ENCODE measurements around the gene PCGF3.
A peak's percentile ranks its signal among the peaks of the same experiment; 100 is the strongest.

The PCGF3 gene

DNA sequence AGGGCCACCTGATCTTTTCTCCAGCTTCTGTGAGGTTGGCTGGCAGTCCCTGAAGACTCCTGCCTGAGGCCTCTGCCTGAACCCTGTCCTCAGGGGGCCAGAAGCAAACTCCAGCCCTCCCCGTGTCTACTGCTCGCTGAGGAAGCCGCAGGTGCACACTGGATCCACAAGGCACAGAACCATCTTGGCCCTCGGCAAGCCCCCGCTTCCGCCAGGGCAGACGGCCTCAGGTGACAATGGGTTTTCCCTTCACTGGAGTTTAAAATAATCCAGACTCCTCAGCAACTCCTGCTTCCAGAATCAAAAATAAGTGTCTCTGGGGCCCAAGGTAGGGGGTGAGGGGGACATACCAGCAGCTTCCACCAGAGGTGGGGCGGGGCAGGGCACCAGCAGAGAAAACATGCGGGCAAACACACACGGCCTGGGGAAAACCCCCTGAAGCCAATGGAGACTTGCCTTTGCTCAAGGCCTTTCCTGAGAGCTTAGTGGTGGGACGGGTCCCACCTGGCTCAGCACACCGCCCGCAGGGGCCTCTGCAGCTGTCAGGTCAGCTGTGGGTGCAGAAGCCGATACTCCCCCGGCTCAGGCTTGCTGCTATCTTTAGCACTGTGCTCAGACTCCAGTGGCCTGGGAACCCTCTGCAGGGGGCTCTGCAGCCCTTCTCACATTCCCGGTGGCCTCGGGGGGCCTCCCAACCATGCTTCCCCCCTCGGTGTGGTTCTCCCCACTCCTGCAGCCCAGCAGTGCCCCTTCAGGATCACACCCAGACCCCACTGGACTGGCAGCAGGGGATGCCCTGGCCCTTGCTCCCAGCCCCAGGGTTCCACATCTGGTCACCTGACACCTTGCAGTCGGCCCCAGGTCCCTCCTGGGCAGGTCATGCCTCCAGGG is 29.4 kb upstream of the PCGF3 start:
- TF ChIP-seq, protein P1, sequence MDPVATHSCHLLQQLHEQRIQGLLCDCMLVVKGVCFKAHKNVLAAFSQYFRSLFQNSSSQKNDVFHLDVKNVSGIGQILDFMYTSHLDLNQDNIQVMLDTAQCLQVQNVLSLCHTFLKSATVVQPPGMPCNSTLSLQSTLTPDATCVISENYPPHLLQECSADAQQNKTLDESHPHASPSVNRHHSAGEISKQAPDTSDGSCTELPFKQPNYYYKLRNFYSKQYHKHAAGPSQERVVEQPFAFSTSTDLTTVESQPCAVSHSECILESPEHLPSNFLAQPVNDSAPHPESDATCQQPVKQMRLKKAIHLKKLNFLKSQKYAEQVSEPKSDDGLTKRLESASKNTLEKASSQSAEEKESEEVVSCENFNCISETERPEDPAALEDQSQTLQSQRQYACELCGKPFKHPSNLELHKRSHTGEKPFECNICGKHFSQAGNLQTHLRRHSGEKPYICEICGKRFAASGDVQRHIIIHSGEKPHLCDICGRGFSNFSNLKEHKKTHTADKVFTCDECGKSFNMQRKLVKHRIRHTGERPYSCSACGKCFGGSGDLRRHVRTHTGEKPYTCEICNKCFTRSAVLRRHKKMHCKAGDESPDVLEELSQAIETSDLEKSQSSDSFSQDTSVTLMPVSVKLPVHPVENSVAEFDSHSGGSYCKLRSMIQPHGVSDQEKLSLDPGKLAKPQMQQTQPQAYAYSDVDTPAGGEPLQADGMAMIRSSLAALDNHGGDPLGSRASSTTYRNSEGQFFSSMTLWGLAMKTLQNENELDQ (tag by site-specific recombination; IDR thresholded peaks at IDR 0.05; ENCODE audit: low read depth): no peak
- TF ChIP-seq, protein P2, sequence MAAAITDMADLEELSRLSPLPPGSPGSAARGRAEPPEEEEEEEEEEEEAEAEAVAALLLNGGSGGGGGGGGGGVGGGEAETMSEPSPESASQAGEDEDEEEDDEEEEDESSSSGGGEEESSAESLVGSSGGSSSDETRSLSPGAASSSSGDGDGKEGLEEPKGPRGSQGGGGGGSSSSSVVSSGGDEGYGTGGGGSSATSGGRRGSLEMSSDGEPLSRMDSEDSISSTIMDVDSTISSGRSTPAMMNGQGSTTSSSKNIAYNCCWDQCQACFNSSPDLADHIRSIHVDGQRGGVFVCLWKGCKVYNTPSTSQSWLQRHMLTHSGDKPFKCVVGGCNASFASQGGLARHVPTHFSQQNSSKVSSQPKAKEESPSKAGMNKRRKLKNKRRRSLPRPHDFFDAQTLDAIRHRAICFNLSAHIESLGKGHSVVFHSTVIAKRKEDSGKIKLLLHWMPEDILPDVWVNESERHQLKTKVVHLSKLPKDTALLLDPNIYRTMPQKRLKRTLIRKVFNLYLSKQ (tag by site-specific recombination; IDR thresholded peaks at IDR 0.05; ENCODE audit: borderline replicate concordance): no peak
- TF ChIP-seq ZNF571 (tag by site-specific recombination; IDR thresholded peaks at IDR 0.05) (no peak), EGR2 (tag by site-specific recombination; IDR thresholded peaks at IDR 0.05; ENCODE audit: low read depth) (peak; percentile 21; the same call in 1 of the 2 replicates), ZIC2 (tag by site-specific recombination; IDR thresholded peaks at IDR 0.05) (peak; percentile 81), ZNF221 (tag by site-specific recombination; IDR thresholded peaks at IDR 0.05; ENCODE audit: borderline replicate concordance) (no peak), GLIS1 (tag by site-specific recombination; IDR thresholded peaks at IDR 0.05) (peak; percentile 95), ZNF391 (tag by site-specific recombination; IDR thresholded peaks at IDR 0.05; ENCODE audit: borderline replicate concordance, low read depth) (no peak), GLIS2 (tag by site-specific recombination; IDR thresholded peaks at IDR 0.05) (peak; percentile 40; the same call in 1 of the 2 replicates), ZNF830 (tag by site-specific recombination; IDR thresholded peaks at IDR 0.05; ENCODE audit: low read depth) (no peak), GLI4 (tag by site-specific recombination; IDR thresholded peaks at IDR 0.05) (no peak), WT1 (tag by site-specific recombination; IDR thresholded peaks at IDR 0.05) (no peak), MEIS1 (CRISPR knock-in tag; IDR thresholded peaks at IDR 0.05; ENCODE audit: borderline replicate concordance) (no peak), SCRT2 (tag by site-specific recombination; IDR thresholded peaks at IDR 0.05) (peak; percentile 26; the same call in 1 of the 2 replicates), ZNF555 (tag by site-specific recombination; conservative IDR thresholded peaks at IDR 0.05) (no peak), ZNF37A (tag by site-specific recombination; IDR thresholded peaks at IDR 0.05) (no peak)
- TF ChIP-seq, protein P3, sequence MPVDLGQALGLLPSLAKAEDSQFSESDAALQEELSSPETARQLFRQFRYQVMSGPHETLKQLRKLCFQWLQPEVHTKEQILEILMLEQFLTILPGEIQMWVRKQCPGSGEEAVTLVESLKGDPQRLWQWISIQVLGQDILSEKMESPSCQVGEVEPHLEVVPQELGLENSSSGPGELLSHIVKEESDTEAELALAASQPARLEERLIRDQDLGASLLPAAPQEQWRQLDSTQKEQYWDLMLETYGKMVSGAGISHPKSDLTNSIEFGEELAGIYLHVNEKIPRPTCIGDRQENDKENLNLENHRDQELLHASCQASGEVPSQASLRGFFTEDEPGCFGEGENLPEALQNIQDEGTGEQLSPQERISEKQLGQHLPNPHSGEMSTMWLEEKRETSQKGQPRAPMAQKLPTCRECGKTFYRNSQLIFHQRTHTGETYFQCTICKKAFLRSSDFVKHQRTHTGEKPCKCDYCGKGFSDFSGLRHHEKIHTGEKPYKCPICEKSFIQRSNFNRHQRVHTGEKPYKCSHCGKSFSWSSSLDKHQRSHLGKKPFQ (tag by site-specific recombination; IDR thresholded peaks at IDR 0.05): no peak
- TF ChIP-seq, protein P4, sequence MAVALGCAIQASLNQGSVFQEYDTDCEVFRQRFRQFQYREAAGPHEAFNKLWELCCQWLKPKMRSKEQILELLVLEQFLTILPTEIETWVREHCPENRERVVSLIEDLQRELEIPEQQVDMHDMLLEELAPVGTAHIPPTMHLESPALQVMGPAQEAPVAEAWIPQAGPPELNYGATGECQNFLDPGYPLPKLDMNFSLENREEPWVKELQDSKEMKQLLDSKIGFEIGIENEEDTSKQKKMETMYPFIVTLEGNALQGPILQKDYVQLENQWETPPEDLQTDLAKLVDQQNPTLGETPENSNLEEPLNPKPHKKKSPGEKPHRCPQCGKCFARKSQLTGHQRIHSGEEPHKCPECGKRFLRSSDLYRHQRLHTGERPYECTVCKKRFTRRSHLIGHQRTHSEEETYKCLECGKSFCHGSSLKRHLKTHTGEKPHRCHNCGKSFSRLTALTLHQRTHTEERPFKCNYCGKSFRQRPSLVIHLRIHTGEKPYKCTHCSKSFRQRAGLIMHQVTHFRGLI (tag by site-specific recombination; IDR thresholded peaks at IDR 0.05): no peak
- TF ChIP-seq, protein P5, sequence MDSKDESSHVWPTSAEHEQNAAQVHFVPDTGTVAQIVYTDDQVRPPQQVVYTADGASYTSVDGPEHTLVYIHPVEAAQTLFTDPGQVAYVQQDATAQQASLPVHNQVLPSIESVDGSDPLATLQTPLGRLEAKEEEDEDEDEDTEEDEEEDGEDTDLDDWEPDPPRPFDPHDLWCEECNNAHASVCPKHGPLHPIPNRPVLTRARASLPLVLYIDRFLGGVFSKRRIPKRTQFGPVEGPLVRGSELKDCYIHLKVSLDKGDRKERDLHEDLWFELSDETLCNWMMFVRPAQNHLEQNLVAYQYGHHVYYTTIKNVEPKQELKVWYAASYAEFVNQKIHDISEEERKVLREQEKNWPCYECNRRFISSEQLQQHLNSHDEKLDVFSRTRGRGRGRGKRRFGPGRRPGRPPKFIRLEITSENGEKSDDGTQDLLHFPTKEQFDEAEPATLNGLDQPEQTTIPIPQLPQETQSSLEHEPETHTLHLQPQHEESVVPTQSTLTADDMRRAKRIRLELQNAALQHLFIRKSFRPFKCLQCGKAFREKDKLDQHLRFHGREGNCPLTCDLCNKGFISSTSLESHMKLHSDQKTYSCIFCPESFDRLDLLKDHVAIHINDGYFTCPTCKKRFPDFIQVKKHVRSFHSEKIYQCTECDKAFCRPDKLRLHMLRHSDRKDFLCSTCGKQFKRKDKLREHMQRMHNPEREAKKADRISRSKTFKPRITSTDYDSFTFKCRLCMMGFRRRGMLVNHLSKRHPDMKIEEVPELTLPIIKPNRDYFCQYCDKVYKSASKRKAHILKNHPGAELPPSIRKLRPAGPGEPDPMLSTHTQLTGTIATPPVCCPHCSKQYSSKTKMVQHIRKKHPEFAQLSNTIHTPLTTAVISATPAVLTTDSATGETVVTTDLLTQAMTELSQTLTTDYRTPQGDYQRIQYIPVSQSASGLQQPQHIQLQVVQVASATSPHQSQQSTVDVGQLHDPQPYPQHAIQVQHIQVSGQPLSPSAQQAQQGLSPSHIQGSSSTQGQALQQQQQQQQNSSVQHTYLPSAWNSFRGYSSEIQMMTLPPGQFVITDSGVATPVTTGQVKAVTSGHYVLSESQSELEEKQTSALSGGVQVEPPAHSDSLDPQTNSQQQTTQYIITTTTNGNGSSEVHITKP (tag by site-specific recombination; IDR thresholded peaks at IDR 0.05): peak; percentile 41
- Histone ChIP-seq H3K9me3 (ENCODE audit: control insufficient read depth, insufficient read depth, low read depth, low read length) (no peaks in the 10 kb centered on the region), H3K4me1 (ENCODE audit: control insufficient read depth, insufficient read depth, low read length) (peaks cover 3% of the 10 kb centered on the region), H3K27ac (ENCODE audit: extremely low read depth, low read depth, low read length) (no peak overlapping the region), H3K4me3 (ENCODE audit: low read depth, low read length) (no peak overlapping the region), H3K36me3 (ENCODE audit: control insufficient read depth in 2 of 2, insufficient read depth in 1 of 2, low read length in 2 of 2) (peaks cover 0 to 28% of the 10 kb centered on the region in 2 experiments; a peak in 2 of 3 replicates)
- POLR2A ChIA-PET: interaction anchor here (1.1 kb wide), 1 partner anchor 11 kb away, joined by 3 read pairs; no protein-coding TSS in a partner anchor
- CTCF ChIA-PET: interaction anchor here (2.4 kb wide), 1 partner anchor 8 kb away, joined by 6 read pairs; no protein-coding TSS in a partner anchor
